ENCODE measurements around the gene NUTM2G. TPM values are rescaled to one million over a fixed set of nuclear protein-coding genes. Genes with fewer than 3 reads are reported as not detected.
"Not testable (repeated sequence)": the region's sequence is repeated elsewhere in the genome, so short reads cannot be mapped to it uniquely, and the experiment has no call there.

The NUTM2G gene
- total and polyA plus RNA-seq, 2 donors, result 0.02 TPM; not detected in 1

DNA sequence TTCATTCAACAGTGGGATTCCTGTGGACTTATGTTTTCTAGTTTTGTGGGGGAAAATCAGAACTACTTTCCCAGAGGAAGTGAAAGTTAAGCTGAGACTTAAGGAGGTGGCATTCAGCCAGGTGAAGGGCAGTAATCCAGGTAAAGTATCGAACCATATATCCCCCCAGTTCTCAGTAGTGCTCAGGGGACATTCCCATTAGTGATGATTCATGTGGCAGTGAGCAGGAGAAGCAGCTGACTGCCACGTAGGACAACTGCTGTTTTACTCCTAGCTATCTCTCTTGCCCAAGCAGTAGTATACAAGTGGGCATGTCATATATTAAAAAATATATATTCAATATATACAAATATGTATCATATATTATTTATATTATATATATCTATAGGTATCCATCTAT lies 13.1 kb upstream of the NUTM2G start:
- H3K27ac ChIP-seq (ENCODE audit: low read depth in 1 of 2, low read length in 1 of 2); H3K9me3 ChIP-seq (ENCODE audit: control insufficient read depth in 2 of 2, insufficient read depth in 1 of 2, low read length in 1 of 2); H3K4me1 ChIP-seq (ENCODE audit: control insufficient read depth in 2 of 2, insufficient read depth in 2 of 2, low read length in 2 of 2); DNase-seq (ENCODE audit: low read depth in 6 of 9, low spot score in 9 of 9); H3K27me3 ChIP-seq (ENCODE audit: control insufficient read depth in 2 of 2, insufficient read depth in 1 of 2, low read length in 1 of 2); H3K36me3 ChIP-seq (ENCODE audit: control insufficient read depth in 2 of 2, insufficient read depth in 2 of 2, low read length in 1 of 2); H3K4me3 ChIP-seq (ENCODE audit: low read length in 2 of 2): not testable (repeated sequence)
- 65% methylated on average over 2 of the region's 2 CpGs for WGBS

DNA sequence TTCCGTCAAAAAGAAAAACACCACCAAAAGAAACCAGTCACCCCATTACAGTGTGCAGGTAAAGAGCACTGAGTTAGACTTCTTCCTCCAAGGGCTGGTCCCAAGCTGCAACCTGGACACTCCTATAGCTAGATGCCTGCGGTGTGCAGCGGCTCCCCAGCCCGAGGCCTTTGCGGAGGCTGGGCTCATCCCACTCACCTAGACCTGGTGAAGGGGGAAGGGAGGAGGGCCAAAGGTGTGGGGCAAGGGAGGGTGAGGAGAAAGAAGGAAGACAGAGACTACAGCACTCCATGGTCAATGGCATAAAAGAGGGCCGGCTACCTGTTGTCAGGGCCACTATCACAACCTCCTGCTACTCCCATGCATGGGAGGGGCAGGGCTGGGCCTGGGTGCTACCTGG lies 12.1 kb upstream of the NUTM2G start:
- WGBS, result 98% methylated on average over 5 of the region's 6 CpGs
- H3K27me3 ChIP-seq (ENCODE audit: control insufficient read depth in 2 of 2, insufficient read depth in 1 of 2, low read length in 1 of 2); H3K9me3 ChIP-seq (ENCODE audit: control insufficient read depth in 2 of 2, insufficient read depth in 1 of 2, low read length in 1 of 2); H3K27ac ChIP-seq (ENCODE audit: low read depth in 1 of 2, low read length in 1 of 2); H3K4me3 ChIP-seq (ENCODE audit: low read length in 2 of 2); H3K4me1 ChIP-seq (ENCODE audit: control insufficient read depth in 2 of 2, insufficient read depth in 2 of 2, low read length in 2 of 2); H3K36me3 ChIP-seq (ENCODE audit: control insufficient read depth in 2 of 2, insufficient read depth in 2 of 2, low read length in 1 of 2); DNase-seq (ENCODE audit: low read depth in 6 of 9, low spot score in 9 of 9): not testable (repeated sequence)

DNA sequence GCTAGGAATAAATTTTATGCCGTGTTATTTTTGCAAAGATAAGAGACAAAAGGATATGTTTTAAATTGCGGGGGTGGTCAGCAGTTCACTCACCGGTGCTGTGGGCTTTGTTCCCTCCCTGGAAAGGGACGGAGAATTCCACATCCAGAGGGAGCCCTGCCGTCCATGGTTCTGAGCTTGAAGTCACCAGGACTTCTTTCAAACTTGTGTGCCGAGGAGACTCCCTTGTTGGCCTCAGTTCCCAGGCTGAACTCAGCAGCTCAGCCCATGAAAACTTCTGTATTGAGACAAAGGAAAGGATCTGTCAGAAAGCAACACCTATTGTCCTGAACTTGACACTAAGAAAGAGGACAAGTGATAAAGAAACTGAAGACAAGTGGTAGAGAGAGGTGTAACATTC lies 10.1 kb upstream of the NUTM2G start:
- H3K27me3 ChIP-seq (ENCODE audit: control insufficient read depth in 2 of 2, insufficient read depth in 1 of 2, low read length in 1 of 2); DNase-seq (ENCODE audit: low read depth in 6 of 9, low spot score in 9 of 9); H3K4me1 ChIP-seq (ENCODE audit: control insufficient read depth in 2 of 2, insufficient read depth in 2 of 2, low read length in 2 of 2); H3K9me3 ChIP-seq (ENCODE audit: control insufficient read depth in 2 of 2, insufficient read depth in 1 of 2, low read length in 1 of 2); H3K4me3 ChIP-seq (ENCODE audit: low read length in 2 of 2); H3K27ac ChIP-seq (ENCODE audit: low read depth in 1 of 2, low read length in 1 of 2); H3K36me3 ChIP-seq (ENCODE audit: control insufficient read depth in 2 of 2, insufficient read depth in 2 of 2, low read length in 1 of 2): not testable (repeated sequence)
- 93% methylated on average over 6 of the region's 6 CpGs for WGBS

DNA sequence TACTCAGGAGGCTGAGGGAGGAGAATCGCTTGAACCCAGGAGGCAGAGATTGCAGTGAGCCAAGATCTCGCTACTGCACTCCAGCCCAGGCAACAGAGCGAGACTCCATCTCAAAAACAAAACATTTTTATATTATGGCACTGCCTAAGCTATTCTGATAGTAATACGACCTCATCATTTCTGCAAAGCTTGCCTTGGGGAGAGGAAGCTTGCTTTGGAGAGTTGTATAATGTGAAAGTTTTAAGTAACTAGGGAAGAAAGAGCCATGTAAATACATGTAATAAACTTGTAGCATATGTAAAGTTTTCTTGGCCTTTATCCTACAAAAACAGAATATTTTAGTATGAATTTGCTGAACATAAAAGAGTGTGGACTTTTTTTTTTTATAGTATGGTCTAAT lies 7.8 kb upstream of the NUTM2G start:
- 90% methylated on average over 2 of the region's 4 CpGs for WGBS
- not testable (repeated sequence) for H3K36me3 ChIP-seq (ENCODE audit: control insufficient read depth in 2 of 2, insufficient read depth in 2 of 2, low read length in 1 of 2); H3K4me1 ChIP-seq (ENCODE audit: control insufficient read depth in 2 of 2, insufficient read depth in 2 of 2, low read length in 2 of 2); H3K9me3 ChIP-seq (ENCODE audit: control insufficient read depth in 2 of 2, insufficient read depth in 1 of 2, low read length in 1 of 2); H3K4me3 ChIP-seq (ENCODE audit: low read length in 2 of 2); DNase-seq (ENCODE audit: low read depth in 6 of 9, low spot score in 9 of 9); H3K27ac ChIP-seq (ENCODE audit: low read depth in 1 of 2, low read length in 1 of 2); H3K27me3 ChIP-seq (ENCODE audit: control insufficient read depth in 2 of 2, insufficient read depth in 1 of 2, low read length in 1 of 2)

DNA sequence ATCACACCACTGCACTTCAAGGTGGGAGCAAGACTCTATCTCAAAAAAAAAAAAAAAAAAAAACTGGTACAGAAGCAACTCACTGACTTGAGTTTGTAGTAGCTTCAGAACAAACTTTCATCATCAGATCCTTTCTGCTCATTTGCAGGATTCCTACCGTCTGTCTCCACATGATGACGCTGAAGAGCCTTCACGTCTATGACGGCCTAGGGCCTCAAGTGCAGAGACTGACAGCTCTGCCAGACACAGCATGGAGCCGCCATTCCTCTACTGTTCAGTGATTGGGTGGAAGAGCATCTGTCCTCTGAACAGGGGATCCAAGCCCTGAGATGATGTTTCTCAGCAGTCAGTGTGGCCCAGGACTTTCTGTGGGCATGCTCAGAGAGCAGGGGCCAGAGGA lies 3.1 kb upstream of the NUTM2G start:
- H3K27ac ChIP-seq (ENCODE audit: low read depth in 1 of 2, low read length in 1 of 2); H3K9me3 ChIP-seq (ENCODE audit: control insufficient read depth in 2 of 2, insufficient read depth in 1 of 2, low read length in 1 of 2); DNase-seq (ENCODE audit: low read depth in 6 of 9, low spot score in 9 of 9); H3K4me3 ChIP-seq (ENCODE audit: low read length in 2 of 2); H3K27me3 ChIP-seq (ENCODE audit: control insufficient read depth in 2 of 2, insufficient read depth in 1 of 2, low read length in 1 of 2); H3K36me3 ChIP-seq (ENCODE audit: control insufficient read depth in 2 of 2, insufficient read depth in 2 of 2, low read length in 1 of 2); H3K4me1 ChIP-seq (ENCODE audit: control insufficient read depth in 2 of 2, insufficient read depth in 2 of 2, low read length in 2 of 2): not testable (repeated sequence)
- 78% methylated on average over 5 of the region's 5 CpGs for WGBS

DNA sequence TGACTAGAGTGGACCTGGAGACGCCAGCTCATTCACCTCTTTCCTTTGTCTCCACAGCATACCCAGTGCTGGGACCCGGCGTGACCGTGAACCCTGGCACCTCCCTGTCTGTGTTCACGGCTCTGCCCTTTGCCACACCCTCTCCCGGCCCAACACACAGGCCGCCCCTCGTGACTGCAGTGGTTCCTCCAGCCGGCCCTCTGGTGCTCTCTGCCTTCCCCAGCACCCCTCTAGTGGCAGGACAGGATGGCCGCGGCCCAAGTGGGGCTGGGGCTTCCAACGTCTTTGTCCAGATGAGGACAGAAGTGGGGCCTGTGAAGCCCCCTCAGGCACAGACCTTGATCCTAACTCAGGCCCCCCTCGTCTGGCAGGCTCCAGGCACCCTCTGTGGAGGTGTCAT lies 3.0 kb downstream of the NUTM2G start:
- H3K4me1 ChIP-seq (ENCODE audit: control insufficient read depth in 2 of 2, insufficient read depth in 2 of 2, low read length in 2 of 2); H3K36me3 ChIP-seq (ENCODE audit: control insufficient read depth in 2 of 2, insufficient read depth in 2 of 2, low read length in 1 of 2); H3K27me3 ChIP-seq (ENCODE audit: control insufficient read depth in 2 of 2, insufficient read depth in 1 of 2, low read length in 1 of 2); H3K27ac ChIP-seq (ENCODE audit: low read depth in 1 of 2, low read length in 1 of 2); H3K9me3 ChIP-seq (ENCODE audit: control insufficient read depth in 2 of 2, insufficient read depth in 1 of 2, low read length in 1 of 2); H3K4me3 ChIP-seq (ENCODE audit: low read length in 2 of 2); DNase-seq (ENCODE audit: low read depth in 6 of 9, low spot score in 9 of 9): not testable (repeated sequence)
- WGBS, result 93% methylated on average over 12 of the region's 13 CpGs

DNA sequence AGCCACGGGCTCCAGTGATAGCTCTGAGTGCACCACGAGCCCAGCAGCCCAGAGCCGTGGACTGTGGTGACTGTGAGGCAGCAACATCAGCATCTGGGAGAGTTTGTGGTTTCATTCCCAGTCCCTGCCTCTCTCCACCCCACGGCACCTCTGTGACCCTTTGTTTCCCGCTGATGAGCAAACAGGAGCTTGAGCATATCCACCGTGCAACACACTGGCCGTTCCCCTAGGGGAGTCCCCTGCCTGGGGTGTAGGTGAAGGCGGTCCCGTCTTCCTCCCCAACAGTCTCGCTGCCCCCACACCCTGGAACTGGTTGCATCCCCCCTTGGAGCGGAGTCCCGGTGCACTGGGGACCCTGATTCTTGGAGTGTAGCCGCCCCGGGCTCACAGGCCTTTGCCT lies 5.5 kb downstream of the NUTM2G start:
- H3K9me3 ChIP-seq (ENCODE audit: control insufficient read depth in 2 of 2, insufficient read depth in 1 of 2, low read length in 1 of 2); H3K27ac ChIP-seq (ENCODE audit: low read depth in 1 of 2, low read length in 1 of 2); H3K36me3 ChIP-seq (ENCODE audit: control insufficient read depth in 2 of 2, insufficient read depth in 2 of 2, low read length in 1 of 2); H3K4me1 ChIP-seq (ENCODE audit: control insufficient read depth in 2 of 2, insufficient read depth in 2 of 2, low read length in 2 of 2); DNase-seq (ENCODE audit: low read depth in 6 of 9, low spot score in 9 of 9); H3K27me3 ChIP-seq (ENCODE audit: control insufficient read depth in 2 of 2, insufficient read depth in 1 of 2, low read length in 1 of 2); H3K4me3 ChIP-seq (ENCODE audit: low read length in 2 of 2): not testable (repeated sequence)
- WGBS, result 95% methylated on average over 10 of the region's 14 CpGs

DNA sequence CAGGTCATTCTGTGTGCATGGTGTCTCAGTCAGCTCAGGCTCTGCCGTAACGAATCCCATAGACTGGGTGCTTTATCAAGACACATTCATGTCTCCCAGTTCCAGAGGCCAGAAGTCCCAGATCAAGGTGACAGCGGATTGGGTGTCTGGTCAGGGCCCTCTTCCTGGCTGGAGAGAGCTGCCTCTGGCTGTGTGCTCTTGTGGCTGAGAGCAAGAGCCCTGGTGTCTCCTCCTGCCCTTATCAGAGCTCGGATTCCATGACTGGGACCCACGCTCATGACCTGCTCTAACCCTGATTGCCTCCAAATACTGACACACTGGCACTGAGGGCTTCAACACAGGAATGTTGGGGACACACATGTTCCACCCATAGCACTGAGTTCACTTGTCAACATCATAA lies 6.1 kb downstream of the NUTM2G start:
- not testable (repeated sequence) for H3K27ac ChIP-seq (ENCODE audit: low read depth in 1 of 2, low read length in 1 of 2); H3K9me3 ChIP-seq (ENCODE audit: control insufficient read depth in 2 of 2, insufficient read depth in 1 of 2, low read length in 1 of 2); DNase-seq (ENCODE audit: low read depth in 6 of 9, low spot score in 9 of 9); H3K27me3 ChIP-seq (ENCODE audit: control insufficient read depth in 2 of 2, insufficient read depth in 1 of 2, low read length in 1 of 2); H3K36me3 ChIP-seq (ENCODE audit: control insufficient read depth in 2 of 2, insufficient read depth in 2 of 2, low read length in 1 of 2); H3K4me1 ChIP-seq (ENCODE audit: control insufficient read depth in 2 of 2, insufficient read depth in 2 of 2, low read length in 2 of 2); H3K4me3 ChIP-seq (ENCODE audit: low read length in 2 of 2)
- 96% methylated on average over 4 of the region's 5 CpGs for WGBS

DNA sequence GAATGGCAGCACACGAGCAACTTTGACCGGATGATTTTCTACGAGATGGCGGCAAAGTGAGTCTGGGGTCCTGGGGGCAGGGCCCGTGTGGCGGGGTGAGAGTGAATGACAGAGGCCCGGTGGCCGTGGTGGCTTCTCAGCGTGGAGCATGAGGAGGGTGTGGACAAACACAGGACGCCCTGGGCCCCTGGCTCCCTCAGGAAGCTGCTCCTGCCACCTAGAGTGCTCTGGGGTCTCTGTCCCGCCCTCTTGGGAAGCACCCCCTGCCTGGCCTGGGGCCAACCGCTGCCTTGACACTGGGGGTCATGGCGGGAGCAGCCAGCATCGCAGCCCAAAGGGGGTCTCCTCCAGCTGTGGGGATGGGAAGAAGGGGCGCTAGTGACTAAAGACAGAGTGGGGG lies 6.8 kb downstream of the NUTM2G start:
- not testable (repeated sequence) for H3K27ac ChIP-seq (ENCODE audit: low read depth in 1 of 2, low read length in 1 of 2); DNase-seq (ENCODE audit: low read depth in 6 of 9, low spot score in 9 of 9); H3K36me3 ChIP-seq (ENCODE audit: control insufficient read depth in 2 of 2, insufficient read depth in 2 of 2, low read length in 1 of 2); H3K4me1 ChIP-seq (ENCODE audit: control insufficient read depth in 2 of 2, insufficient read depth in 2 of 2, low read length in 2 of 2); H3K27me3 ChIP-seq (ENCODE audit: control insufficient read depth in 2 of 2, insufficient read depth in 1 of 2, low read length in 1 of 2); H3K4me3 ChIP-seq (ENCODE audit: low read length in 2 of 2); H3K9me3 ChIP-seq (ENCODE audit: control insufficient read depth in 2 of 2, insufficient read depth in 1 of 2, low read length in 1 of 2)
- WGBS, result 96% methylated on average over 15 of the region's 15 CpGs

DNA sequence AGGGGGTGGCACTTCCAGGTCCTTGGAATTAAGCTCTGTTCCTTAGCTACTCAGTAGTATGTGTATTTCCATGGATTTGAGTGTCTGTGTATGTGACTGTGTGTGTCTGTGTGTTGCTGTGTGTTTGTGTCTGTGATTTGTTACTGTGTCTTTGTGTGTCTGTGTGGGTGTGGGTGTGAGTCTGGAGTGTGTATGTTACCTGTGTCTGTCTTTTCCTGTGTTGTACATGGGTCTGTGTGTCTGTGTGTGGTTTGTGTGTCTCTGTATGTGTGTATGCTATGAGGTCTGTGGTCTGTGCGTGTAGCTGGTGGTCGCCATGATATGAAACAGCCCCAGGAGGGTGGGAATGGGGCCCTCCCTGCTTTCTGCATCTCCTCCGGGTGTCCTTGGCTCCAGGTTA lies 8.8 kb downstream of the NUTM2G start:
- H3K27ac ChIP-seq (ENCODE audit: low read depth in 1 of 2, low read length in 1 of 2); H3K4me1 ChIP-seq (ENCODE audit: control insufficient read depth in 2 of 2, insufficient read depth in 2 of 2, low read length in 2 of 2); H3K27me3 ChIP-seq (ENCODE audit: control insufficient read depth in 2 of 2, insufficient read depth in 1 of 2, low read length in 1 of 2); H3K4me3 ChIP-seq (ENCODE audit: low read length in 2 of 2); H3K36me3 ChIP-seq (ENCODE audit: control insufficient read depth in 2 of 2, insufficient read depth in 2 of 2, low read length in 1 of 2); H3K9me3 ChIP-seq (ENCODE audit: control insufficient read depth in 2 of 2, insufficient read depth in 1 of 2, low read length in 1 of 2); DNase-seq (ENCODE audit: low read depth in 6 of 9, low spot score in 9 of 9): not testable (repeated sequence)
- whole genome bisulfite sequencing, result 97% methylated on average over 3 of the region's 3 CpGs
